ENCODE measurements around the gene ASB10.
A peak's percentile ranks its signal among the peaks of the same experiment; 100 is the strongest.

Gene ASB10

GRCh38 chr7:151186640-151187408 lies at the start of gene ASB10:
TSS of gene ASB10 (minus strand) at chr7:151187250. CDS start at chr7:151187130, 120 bp downstream.
- FAIRE-seq (no peak), DNase-seq (ENCODE audit: extremely low spot score, insufficient read length, low read depth) (no peak)

- FAIRE-seq (no peak), DNase-seq (ENCODE audit: extremely low spot score, insufficient read length, low read depth) (no peak)
Observed at GRCh38 chr7:151236406-151236805, 49.4 kb upstream of the ASB10 start.

- FAIRE-seq = no peak
- DNase-seq (ENCODE audit: extremely low spot score, insufficient read length, low read depth) = no peak
Observed at GRCh38 chr7:151235091-151235787, 48.2 kb upstream of the ASB10 start.

- no peak for FAIRE-seq
- DNase-seq (ENCODE audit: extremely low spot score, insufficient read length, low read depth) = no peak
Observed at GRCh38 chr7:151233804-151234203, 46.8 kb upstream of the ASB10 start.

GRCh38 chr7:151232917-151233701 lies 46.1 kb upstream of the ASB10 start:
- FAIRE-seq (no peak), DNase-seq (ENCODE audit: extremely low spot score, insufficient read length, low read depth) (no peak)

GRCh38 chr7:151232091-151232916 lies 45.3 kb upstream of the ASB10 start, which contains the start of gene CHPF2:
TSS of gene CHPF2 (plus strand) at chr7:151232483. CDS start at chr7:151234012, 1,529 bp downstream.
- FAIRE-seq (peak; percentile 87), DNase-seq (ENCODE audit: extremely low spot score, insufficient read length, low read depth) (peak; percentile 94)

GRCh38 chr7:151231080-151231479 lies 44.0 kb upstream of the ASB10 start:
- no peak for DNase-seq (ENCODE audit: extremely low spot score, insufficient read length, low read depth)
- no peak for FAIRE-seq

- FAIRE-seq = no peak
- no peak for DNase-seq (ENCODE audit: extremely low spot score, insufficient read length, low read depth)
Observed at GRCh38 chr7:151229249-151229648, 42.2 kb upstream of the ASB10 start.

GRCh38 chr7:151228024-151228866 lies 41.2 kb upstream of the ASB10 start:
- FAIRE-seq = no peak
- DNase-seq (ENCODE audit: extremely low spot score, insufficient read length, low read depth) = no peak

GRCh38 chr7:151226875-151227782 lies 40.1 kb upstream of the ASB10 start, which contains the start of gene ABCF2:
TSS of gene ABCF2 (minus strand) at chr7:151227205. CDS start at chr7:151226458, 747 bp downstream.
- DNase-seq (ENCODE audit: extremely low spot score, insufficient read length, low read depth) (peak; percentile 95), FAIRE-seq (peak; percentile 93)

GRCh38 chr7:151226560-151226874 lies 39.5 kb upstream of the ASB10 start:
- DNase-seq (ENCODE audit: extremely low spot score, insufficient read length, low read depth) (no peak), FAIRE-seq (no peak)

GRCh38 chr7:151225948-151226510 lies 39.0 kb upstream of the ASB10 start:
- FAIRE-seq = no peak
- DNase-seq (ENCODE audit: extremely low spot score, insufficient read length, low read depth) = no peak

- DNase-seq (ENCODE audit: extremely low spot score, insufficient read length, low read depth) (no peak), FAIRE-seq (no peak)
Observed at GRCh38 chr7:151223728-151224127, 36.7 kb upstream of the ASB10 start.

- FAIRE-seq = no peak
- DNase-seq (ENCODE audit: extremely low spot score, insufficient read length, low read depth) = no peak
Observed at GRCh38 chr7:151218170-151218569, 31.1 kb upstream of the ASB10 start.

GRCh38 chr7:151215396-151215795 lies 28.3 kb upstream of the ASB10 start:
- FAIRE-seq (no peak), DNase-seq (ENCODE audit: extremely low spot score, insufficient read length, low read depth) (no peak)

GRCh38 chr7:151213826-151214225 lies 26.8 kb upstream of the ASB10 start:
- no peak for DNase-seq (ENCODE audit: extremely low spot score, insufficient read length, low read depth)
- FAIRE-seq = no peak

- FAIRE-seq (no peak), DNase-seq (ENCODE audit: extremely low spot score, insufficient read length, low read depth) (no peak)
Observed at GRCh38 chr7:151212626-151213025, 25.6 kb upstream of the ASB10 start.

Data from GM18507 (cell line).